AG04449 (cell line): ENCODE results near the gene MGAT1.
"Not testable (repeated sequence)": the region's sequence is repeated elsewhere in the genome, so short reads cannot be mapped to it uniquely, and the experiment has no call there.

Source experiments
- CTCF ChIA-PET: fragments of 350-600 bp; formaldehyde crosslinking; extraction: SDS; loops from one replicate; lab custom pipeline; 2021; ENCODE audit warnings: antibody characterized with exemption; lab: Yijun Ruan, JAX
- POLR2A ChIA-PET: fragments of 400-600, 350-600 bp; formaldehyde crosslinking; extraction: SDS; loops from one replicate; lab custom pipeline; 2020; ENCODE audit warnings: antibody characterized with exemption, inconsistent platforms; lab: Yijun Ruan, JAX
- DNase-seq: peaks from one replicate; pipeline ENCODE4 v3.0.0-alpha.2; 2010; ENCODE audit warnings: low read depth, low spot score
- H3K4me3 ChIP-seq: 2 replicates; pipeline ENCODE4 v1.5.1; 2011; ENCODE audit warnings: low read depth, mild to moderate bottlenecking, control low read depth, low read length
- CTCF ChIP-seq: IDR thresholded peaks from one replicate; pipeline ENCODE4 v1.5.1; 2011; ENCODE audit warnings: mild to moderate bottlenecking, moderate library complexity, low read length, control low read depth, inconsistent platforms; ENCODE audit not compliant: insufficient read depth; ENCODE audit errors: missing control alignments

MGAT1 gene

GRCh38 chr5:180783340-180784052, 19.1 kb downstream of the MGAT1 start:
- no peak for DNase-seq
- H3K4me3 ChIP-seq, result no peak overlapping the region
- no peak for TF ChIP-seq CTCF
- ChIA-PET POLR2A (no interaction called here), CTCF (interaction anchor here (0.8 to 7.6 kb wide), 11 partner anchors 11 to 389 kb away, joined by 3 to 66 read pairs (median 5); partner anchors contain the start of gene MGAT1)

- no peak for TF ChIP-seq CTCF
- POLR2A ChIA-PET, result no interaction called here
- no peak overlapping the region for H3K4me3 ChIP-seq
- no peak for DNase-seq
- CTCF ChIA-PET, result interaction anchor here (0.8 to 7.6 kb wide), 6 partner anchors 17 to 390 kb away, joined by 3 to 66 read pairs (median 6); partner anchors contain the start of gene MGAT1
Observed at GRCh38 chr5:180782748-180783147, 19.9 kb downstream of the MGAT1 start.

- CTCF ChIA-PET, result interaction anchor here (0.6 to 5.1 kb wide), 5 partner anchors 43 to 444 kb away, joined by 3 to 37 read pairs (median 3); no protein-coding TSS in a partner anchor
- DNase-seq, POLR2A ChIA-PET, H3K4me3 ChIP-seq: not testable (repeated sequence)
Observed at GRCh38 chr5:180781900-180782326, 20.7 kb downstream of the MGAT1 start.

GRCh38 chr5:180779985-180780610, 22.5 kb downstream of the MGAT1 start:
- ChIA-PET POLR2A (no interaction called here), CTCF (no interaction called here)
- DNase-seq, result no peak
- H3K4me3 ChIP-seq, result no peak overlapping the region
- no peak for TF ChIP-seq CTCF

- no peak for TF ChIP-seq CTCF
- H3K4me3 ChIP-seq, result no peak overlapping the region
- CTCF ChIA-PET, result no interaction called here
- POLR2A ChIA-PET, result no interaction called here
- DNase-seq, result no peak
Observed at GRCh38 chr5:180777475-180777874, 25.1 kb downstream of the MGAT1 start.

- ChIA-PET CTCF (no interaction called here), POLR2A (no interaction called here)
- no peak overlapping the region for H3K4me3 ChIP-seq
- DNase-seq, result no peak
- TF ChIP-seq CTCF, result no peak
Observed at GRCh38 chr5:180776376-180776775, 26.2 kb downstream of the MGAT1 start.
